Measurements from ENCODE around the gene GZMM.

Gene GZMM

DNA sequence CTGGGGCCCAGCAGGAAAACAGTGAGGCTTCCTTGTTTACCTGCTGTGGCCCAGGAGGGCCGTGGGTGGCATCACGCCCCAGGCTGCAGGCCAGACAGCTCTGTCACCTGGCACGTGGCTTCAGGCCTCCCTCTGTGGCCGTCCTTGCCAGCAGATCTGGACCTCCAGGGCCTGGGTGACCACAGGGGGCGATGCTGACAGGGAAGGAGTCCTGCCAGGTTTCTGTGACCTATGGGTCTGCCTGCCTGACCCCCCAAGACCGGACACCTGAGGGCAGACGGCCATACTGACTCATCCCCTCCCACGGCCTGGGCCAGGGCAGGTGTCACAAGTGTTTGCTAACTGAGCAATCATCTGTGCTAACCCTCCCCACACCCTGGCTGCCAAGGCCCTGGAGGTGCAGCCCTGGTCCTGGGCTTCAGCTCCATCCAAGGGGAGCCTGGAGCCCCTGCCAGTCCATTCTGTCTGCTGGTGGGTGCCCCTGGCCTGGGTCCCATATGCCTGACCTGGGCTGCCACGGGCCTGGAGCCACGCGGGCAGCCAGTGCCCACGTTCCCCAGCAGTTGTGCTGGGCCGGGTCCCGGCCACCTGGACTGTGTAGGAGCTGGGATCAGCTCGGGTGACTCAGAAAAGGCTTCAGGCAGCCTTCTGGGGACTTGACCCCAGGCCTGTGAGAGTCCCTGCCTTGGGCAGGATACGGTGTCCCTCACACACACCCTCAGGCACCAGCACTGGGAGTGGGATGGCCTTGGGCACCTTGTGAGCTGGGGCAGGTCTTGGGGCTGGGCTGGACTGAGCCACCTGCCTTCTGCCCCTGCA, 8.6 kb upstream of the GZMM start:
- no peak for DNase-seq (ENCODE audit: low read depth)

DNA sequence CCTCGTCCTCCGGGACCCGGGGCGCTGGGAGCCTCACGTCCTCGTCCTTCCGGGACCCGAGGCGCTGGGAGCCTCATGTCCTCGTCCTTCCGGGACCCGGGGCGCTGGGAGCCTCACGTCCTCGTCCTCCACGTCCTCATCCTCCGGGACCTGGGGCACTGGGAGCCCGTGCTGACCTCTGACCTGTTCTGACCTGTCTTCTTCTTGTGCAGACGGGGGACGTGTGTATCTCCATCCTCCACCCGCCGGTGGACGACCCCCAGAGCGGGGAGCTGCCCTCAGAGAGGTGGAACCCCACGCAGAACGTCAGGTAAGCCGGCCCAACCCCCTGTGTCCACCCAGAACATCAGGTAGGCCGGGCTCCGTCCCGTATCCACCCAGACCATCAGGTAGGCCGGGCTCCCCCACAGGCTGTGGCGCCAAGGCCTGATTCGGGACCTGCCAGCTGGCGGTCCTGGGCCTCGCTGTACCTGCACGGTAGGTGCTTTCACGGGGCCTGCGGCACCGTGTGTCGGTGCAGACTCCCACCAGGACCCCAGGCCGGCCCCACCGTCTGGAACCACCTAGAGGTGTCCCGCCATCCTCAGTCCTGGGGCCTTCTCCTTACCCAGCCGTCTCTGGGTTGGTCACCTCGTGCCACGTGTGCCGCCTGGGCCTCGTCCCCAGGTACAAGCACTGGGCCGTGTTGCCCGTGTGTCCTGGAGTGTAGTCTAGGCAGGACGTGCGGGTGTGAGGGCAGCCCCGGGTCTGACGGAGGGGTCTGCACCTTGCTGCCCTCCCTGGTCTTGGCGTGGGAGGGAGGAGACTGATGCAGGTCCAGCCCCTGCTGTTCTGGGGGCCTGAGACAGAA, 7.6 kb upstream of the GZMM start:
- DNase-seq (ENCODE audit: low read depth), result no peak

DNA sequence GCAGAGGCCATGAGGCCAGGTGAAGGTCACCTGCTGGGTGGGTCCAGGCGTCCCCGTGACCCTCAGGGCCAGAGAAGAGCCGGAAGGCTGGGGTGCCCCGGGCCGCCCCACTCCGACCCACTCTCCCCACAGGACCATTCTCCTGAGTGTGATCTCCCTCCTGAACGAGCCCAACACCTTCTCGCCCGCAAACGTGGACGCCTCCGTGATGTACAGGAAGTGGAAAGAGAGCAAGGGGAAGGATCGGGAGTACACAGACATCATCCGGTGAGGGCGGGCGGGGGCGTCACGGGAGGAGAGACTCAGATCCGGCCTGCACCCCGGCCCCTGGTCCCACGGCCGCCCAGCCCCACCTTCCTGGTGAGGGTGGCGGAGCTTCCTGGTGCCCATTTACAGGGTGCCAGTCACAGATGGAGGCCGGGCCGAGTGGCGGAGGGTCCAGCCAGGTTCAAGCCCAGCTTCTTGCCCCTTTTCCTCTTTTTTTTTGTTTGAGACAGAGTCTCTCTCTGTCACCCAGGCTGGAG, 6.9 kb upstream of the GZMM start:
- DNase-seq (ENCODE audit: low read depth), result no peak

DNA sequence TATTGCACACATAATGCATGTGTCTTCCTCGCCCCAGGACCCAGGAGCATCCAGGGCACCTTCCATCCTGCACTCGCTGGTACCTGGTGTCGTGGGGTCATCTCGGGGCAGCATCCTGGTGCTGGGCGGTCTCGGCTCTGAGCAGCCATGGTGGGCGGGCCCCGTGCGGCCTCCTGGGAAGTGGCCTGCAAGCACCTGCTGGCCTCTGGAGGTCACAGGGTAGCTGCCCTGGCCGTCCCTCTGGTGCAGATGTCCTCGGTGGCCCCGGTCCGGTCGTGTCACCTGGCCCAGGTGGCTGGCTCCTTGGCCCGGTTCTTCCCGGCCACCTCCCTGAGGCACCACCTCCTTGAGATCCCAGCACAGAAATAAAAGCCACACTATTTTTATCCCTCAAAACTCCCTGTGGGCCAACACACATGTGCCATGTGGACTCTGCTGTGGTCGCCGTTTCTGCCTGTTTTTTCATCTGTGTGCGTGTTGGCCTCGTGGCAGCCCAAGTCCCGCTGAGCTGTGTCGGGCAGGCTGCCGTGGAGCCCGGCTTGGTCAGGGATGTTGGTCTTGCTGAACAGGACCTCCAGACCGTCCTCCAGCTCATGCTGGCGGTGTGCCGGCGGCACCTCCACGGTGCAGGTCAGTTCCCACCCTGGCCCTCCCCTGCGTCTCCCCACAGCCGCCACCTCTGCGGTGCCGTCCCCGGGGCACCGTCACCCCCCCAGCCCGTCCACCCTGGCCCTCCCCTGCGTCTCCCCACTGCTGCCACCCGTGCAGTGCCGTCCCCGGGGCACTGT, 5.0 kb upstream of the GZMM start:
- no peak for DNase-seq (ENCODE audit: low read depth)

DNA sequence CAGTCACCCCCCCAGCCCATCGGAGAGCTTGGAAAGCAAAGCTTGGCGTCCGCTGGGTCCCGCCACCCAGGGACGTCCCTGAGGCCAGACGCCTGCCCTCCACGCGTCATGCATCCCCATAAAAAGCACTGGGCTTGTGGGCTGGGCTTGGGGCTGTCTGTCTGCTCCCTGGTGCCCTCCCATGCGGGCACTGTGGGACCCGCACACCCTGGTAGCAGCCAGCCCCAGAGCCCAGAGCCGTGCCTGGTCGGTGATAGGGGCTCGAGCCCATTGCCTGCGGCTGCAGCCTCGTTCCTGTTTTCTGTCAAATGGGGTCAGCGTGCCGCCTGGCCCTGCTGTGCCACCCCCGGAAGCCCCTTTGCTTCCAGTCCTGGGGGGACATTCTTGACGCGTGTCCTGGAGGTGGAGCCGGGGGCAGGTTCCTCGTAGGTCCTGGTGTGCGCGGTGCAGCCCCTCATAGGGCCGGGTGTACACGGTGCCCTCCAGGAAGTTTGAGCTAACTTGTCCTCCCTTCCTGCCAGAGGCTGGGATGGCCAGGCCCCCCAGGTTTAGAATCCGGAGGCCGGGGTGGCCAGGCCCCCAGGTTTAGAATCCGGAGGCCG, 4.3 kb upstream of the GZMM start:
- no peak for DNase-seq (ENCODE audit: low read depth)

DNA sequence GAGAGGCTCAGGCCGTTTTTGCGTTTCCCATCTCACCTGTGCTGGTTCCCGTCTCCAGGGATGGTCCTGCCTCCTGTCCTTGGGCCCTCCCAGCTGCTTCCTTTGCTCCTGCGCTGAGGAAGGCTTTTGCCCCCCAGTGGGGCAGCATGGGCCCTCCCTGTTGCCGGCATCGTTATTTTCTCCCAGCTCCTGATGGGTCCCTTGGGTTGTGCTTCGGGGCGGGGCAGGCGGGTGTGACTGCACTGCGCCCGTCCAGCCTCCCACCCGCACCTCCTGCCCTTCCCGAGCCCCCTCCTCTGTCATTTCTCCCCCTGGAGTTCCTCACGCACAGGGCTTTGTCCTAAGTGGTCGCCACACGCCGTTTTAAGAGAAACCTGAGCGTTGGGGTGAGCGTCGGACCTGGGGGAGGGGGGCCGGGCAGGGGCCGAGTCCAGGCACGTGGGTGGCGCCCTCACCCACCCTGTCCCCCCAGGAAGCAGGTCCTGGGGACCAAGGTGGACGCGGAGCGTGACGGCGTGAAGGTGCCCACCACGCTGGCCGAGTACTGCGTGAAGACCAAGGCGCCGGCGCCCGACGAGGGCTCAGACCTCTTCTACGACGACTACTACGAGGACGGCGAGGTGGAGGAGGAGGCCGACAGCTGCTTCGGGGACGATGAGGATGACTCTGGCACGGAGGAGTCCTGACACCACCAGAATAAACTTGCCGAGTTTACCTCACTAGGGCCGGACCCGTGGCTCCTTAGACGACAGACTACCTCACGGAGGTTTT, 2.8 kb upstream of the GZMM start:
- no peak for DNase-seq (ENCODE audit: low read depth)

DNA sequence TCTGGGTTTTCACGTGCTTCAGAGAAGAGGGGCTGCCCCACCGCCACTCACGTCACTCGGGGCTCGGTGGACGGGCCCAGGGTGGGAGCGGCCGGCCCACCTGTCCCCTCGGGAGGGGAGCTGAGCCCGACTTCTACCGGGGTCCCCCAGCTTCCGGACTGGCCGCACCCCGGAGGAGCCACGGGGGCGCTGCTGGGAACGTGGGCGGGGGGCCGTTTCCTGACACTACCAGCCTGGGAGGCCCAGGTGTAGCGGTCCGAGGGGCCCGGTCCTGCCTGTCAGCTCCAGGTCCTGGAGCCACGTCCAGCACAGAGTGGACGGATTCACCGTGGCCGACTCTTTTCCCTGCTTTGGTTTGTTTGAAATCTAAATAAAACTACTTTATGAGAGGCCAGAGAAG, 2.2 kb upstream of the GZMM start:
- no peak for DNase-seq (ENCODE audit: low read depth)

DNA sequence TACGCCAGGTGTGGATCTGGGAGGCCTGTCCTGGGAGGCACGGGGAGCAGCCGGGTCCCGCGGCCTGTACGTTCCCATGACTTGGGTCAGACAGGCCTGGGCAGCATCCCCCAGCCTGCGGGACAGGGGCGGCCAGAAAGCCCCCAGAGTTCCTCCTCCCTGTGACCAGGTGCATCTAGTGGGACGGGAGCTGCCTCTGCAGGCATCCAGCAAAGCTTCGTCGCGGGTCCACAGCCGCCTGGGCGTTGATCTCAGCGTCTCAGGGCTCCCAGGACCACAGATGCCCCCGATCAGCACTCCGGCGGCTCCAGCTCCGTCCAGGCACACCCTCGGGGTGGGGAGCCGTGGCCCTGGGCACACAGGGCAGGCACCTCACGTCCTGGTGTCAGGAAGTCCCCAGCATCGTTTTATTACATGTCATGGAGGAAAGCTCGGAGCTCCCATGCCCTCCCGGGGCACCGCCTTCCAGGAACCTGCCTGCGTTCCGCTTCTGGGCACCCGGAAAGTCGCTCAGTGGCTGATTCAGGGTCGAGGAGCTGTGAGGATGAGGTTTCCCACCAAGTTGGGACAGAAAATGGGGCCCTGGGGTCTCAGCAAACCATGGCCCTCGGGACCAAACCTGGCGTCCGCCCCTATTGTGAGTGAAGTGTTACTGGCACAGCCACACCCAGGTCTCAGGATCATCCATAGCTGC, 1.5 kb upstream of the GZMM start:
- no peak for DNase-seq (ENCODE audit: low read depth)

DNA sequence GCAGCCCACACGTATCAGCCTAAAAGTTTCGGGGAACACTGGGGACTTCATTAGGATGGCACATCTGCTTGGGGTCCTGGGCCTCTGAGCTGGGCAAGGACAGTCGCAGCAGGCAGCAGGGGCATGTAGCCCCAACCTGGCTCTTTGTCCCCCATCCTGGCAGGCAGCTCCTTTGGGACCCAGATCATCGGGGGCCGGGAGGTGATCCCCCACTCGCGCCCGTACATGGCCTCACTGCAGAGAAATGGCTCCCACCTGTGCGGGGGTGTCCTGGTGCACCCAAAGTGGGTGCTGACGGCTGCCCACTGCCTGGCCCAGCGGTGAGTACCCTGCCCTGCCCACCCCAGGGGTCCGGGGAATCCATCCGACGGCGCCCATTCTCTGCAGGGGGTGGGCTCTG, 3.3 kb downstream of the GZMM start:
- DNase-seq (ENCODE audit: low read depth), result no peak

DNA sequence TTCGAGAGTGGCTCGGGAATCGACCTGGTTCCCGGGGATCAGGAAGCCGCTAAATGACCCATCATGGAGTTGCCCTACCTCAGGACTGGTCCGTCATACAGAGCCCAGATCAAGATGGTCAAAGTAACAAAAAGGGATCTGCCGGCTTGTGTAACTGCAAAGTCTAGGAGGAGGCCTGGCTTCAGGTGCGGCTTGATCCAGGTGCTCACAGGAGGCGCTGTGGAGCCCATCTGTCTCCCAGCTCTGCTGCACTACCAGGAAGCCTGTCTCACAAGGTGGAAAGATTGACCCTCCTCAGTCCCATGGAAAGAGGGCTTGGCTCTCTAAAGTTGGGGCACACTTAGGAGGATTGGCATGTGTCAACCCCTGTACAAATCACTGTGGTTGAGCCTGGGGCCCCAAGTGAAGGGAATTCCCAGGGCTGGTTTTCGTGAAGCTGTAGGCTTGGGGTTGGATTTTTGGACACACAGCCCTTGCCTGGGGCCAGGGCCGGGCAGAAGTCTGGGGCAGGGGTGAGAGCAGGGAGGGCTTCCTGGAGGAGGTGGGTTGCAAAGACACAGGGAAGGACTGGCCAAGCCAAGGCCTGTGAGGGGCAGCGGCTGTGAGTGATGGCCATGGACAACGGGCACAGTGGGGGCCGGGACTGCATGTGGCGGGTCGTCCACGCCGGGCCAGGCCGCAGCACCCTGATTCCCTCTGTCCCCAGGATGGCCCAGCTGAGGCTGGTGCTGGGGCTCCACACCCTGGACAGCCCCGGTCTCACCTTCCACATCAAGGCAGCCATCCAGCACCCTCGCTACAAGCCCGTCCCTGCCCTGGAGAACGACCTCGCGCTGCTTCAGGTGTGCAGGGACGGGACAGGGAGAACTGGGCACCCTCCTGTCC, 4.2 kb downstream of the GZMM start:
- DNase-seq (ENCODE audit: low read depth), result no peak

DNA sequence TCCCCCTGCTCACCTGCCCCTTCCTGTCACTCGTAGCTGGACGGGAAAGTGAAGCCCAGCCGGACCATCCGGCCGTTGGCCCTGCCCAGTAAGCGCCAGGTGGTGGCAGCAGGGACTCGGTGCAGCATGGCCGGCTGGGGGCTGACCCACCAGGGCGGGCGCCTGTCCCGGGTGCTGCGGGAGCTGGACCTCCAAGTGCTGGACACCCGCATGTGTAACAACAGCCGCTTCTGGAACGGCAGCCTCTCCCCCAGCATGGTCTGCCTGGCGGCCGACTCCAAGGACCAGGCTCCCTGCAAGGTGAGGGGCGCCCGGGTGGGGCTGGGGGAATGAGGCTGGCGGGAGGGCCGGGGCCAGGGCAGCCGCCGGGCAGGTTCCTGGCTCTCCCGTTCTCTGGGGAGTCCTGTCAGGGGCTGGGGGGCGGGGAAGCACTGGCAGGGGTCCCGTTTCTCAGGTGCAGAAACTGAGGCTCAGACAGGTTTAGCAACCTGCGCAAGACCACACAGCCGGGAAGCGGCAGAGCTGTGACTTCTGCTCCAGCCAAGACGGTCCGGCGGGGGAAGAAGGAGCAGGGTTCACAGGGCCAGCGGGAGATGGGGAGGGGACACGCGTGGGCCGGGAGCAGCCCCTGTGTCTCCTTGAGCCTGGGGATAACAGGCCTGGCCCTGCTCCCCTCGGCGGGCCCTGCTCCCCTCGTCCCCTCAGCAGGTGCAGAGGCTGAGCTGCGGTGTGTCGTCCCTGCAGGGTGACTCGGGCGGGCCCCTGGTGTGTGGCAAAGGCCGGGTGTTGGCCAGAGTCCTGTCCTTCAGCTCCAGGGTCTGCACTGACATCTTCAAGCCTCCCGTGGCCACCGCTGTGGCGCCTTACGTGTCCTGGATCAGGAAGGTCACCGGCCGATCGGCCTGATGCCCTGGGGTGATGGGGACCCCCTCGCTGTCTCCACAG, 5.3 kb downstream of the GZMM start:
- DNase-seq (ENCODE audit: low read depth), result no peak

DNA sequence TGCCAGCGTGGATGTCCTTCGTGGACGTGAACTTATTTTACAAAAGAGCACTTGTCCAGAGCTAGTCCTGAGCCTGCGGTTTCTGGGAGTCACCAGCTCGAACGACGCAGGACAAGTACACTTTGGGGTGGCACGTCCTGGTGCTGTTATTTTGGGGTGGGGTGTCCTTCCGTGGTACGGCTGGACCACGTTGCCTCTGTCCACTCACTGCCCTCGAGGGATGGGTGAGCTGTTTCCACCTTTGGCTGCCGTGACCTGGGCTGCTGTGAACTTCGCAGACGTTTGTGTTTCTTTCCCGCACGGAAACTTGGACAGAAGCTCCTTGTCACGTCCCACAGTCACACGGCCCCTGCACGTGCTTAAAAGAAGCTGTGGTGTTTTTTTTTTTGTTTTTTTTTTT, 11.0 kb downstream of the GZMM start:
- DNase-seq (ENCODE audit: low read depth), result no peak

DNA sequence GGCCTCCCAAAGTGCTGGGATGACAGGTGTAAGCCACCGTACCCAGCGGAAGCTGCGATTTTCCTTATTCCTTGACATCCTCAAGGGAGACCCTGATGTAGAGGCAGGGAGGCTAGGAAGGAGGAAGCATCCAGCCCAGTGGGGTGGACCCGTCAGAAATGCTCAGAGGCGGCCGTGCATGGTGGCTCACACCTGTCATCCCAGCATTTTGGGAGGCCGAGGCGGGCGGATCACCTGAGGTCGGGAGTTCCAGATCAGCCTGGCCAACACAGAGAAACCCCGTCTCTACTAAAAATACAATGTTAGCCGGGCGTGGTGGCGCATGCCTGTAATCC, 11.6 kb downstream of the GZMM start:
- no peak for DNase-seq (ENCODE audit: low read depth)

DNA sequence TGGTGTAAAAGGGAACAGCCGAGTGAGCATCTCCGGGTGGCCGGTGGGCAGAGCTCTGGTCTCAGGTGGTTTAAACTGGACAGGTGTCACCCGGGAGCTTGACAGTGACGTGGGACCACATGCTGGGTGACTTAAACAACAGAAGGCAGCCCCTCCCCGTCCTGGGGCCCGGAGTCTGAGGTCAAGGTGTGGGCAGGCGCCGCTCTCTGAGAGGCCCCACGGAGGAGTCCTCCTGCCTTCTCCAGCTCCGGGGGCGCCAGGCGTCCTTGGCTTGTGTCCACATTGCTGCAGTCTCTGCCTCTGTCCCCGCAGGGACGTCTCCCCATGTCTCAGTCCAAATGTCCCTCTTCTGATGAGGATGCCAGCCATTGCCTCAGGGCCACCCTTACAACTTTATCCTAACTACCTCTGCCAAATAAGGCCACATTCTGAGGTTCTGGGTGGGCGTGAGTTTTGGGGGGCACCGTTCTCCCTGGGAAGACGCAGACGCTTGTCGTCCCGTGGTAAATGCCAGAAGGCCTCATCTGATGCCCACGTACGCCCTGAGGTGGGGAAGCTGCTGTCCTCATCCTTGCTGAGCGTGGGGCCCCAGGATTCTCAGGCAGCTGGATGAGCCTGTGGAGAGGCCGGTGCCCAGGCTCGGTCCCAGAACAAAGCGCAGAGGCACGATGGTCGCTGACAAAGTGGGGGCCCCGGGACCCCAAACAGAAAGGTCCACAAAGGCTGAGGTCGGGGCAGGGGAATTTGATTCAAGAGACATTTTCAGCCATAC, 12.9 kb downstream of the GZMM start:
- DNase-seq (ENCODE audit: low read depth), result no peak

DNA sequence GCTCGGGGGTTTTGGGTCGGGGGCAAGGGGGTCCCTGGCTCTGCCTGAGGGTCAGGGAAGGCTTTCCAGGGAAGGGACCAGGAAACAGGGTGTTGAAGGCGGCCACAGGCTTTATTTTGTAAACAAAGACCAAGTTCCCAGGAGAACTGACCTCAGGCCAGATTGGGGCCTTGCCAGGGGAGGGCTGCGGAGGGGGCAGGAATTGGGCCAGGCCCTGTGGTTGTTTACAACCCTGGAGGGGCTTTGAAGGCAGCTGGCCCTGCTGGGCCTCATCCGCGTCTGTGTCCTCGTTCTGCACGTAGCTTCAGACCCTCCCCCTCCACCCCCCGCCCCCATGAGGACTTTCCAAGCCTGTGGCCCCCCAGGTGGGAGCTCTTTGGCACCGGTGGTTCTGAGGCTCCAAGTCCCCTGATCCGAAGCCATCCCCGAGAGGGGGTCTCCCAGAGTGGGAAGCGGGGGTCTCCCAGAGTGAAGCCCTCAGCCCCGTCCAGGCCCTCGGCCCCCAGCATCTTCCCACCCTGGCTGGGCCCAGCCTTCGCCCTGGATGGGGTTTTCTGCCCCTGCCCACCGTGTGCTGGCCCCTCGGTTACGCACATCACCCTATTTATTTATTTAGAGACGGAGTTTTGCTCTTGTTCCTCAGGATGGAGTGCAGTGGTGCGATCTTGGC, 15.1 kb downstream of the GZMM start:
- no peak for DNase-seq (ENCODE audit: low read depth)

DNA sequence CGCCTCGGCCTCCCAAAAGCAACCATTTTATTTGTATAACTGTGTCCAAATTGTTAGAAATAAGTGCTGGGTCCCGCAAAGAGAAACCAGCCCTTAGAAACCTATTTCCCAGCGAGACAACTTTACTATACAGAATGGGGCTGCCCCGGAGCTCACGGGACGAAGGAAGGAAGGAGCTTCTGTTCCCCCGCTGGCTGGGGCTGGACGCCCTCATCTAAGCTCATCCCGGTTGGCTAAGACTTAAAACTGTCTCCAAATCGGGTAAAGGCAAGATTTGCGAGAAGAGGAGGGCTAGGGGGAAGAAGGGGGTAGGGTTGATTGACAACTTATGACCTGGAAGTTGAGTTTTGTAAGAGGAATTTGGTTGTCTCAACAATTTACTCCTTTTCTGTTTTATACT, 16.3 kb downstream of the GZMM start:
- no peak for DNase-seq (ENCODE audit: low read depth)

DNA sequence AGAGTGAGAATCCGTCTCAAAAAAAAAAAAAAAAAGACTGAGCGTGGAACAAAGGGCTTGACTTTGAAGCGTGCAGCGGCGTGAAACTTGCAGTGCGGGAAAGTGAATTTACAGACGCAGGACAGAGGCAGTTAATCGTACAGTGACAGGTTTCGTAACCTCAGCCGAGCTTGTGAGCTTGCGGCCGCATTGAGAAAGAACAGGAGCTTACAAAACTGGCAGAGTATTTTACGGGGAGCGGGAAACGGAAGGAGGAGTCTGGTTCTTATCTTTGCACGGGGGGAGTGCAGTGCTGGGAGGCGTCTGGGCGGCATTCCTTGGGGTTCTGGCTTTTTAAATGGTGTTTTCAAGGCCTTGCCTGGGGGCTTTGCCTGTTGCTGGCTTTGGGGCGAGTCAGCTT, 22.6 kb downstream of the GZMM start:
- no peak for DNase-seq (ENCODE audit: low read depth)

Data from stimulated activated CD8-positive, alpha-beta memory T cell treated with anti-CD3 and anti-CD28 coated beads, Interleukin-12 subunit alpha, Interleukin-12 subunit beta, amount 100 ng/mL, for 4 hours (primary cell).